Prostate gland (tissue), 2 donors: Measurements from ENCODE around the gene LIMK1.

Source experiments
- CTCF ChIP-seq, 4 experiments: fragments of 200-600 bp in 2 of 4; fragments of 450-650 bp in 2 of 4; sonication (generic) in 2 of 4; IDR thresholded peaks; 1 replicate in 3 of 4; 2 replicates in 1 of 4; pipeline ENCODE4 v1.5.1; 2016 to 2019; ENCODE audit warnings: antibody characterized with exemption in 4 of 4, mild to moderate bottlenecking in 2 of 4, moderate library complexity in 2 of 4
- POLR2A ChIP-seq: fragments of 450-650 bp; IDR thresholded peaks from one replicate; pipeline ENCODE4 v1.6.1; 2016; ENCODE audit warnings: antibody characterized with exemption, mild to moderate bottlenecking
- POLR2AphosphoS5 ChIP-seq: sonication (generic); formaldehyde crosslinking; IDR thresholded peaks from one replicate; pipeline ENCODE4 v1.6.1; 2017; ENCODE audit warnings: antibody characterized with exemption

GRCh38 chr7:74043523-74043951, 40.1 kb upstream of the LIMK1 start:
- TF ChIP-seq POLR2AphosphoS5 (no peak), POLR2A (no peak), CTCF (IDR thresholded peaks at IDR 0.05) (no peak)
